Endothelial cell of umbilical vein (primary cell): ENCODE results near the gene PTPRD.

ENCODE experiments used
- CTCF ChIP-seq, 2 donors: IDR thresholded peaks; 1 replicate in 1 of 2; 2 replicates in 1 of 2; pipeline ENCODE4 v1.5.1; 2011; ENCODE audit warnings: low read length in 2 of 2, mild to moderate bottlenecking in 2 of 2, moderate library complexity in 2 of 2, control low read depth in 1 of 2, inconsistent platforms in 1 of 2, low read depth in 1 of 2; ENCODE audit not compliant: insufficient read depth in 1 of 2; ENCODE audit errors: extremely low read depth in 1 of 2
- EZH2 ChIP-seq: IDR thresholded peaks from 2 replicates; pipeline ENCODE4 v1.6.1; 2012; ENCODE audit warnings: borderline replicate concordance, low read depth, mild to moderate bottlenecking, moderate library complexity, low read length, inconsistent platforms; ENCODE audit not compliant: severe bottlenecking
- POLR2A ChIP-seq: IDR thresholded peaks from 2 replicates; pipeline ENCODE4 v1.6.1; 2012; ENCODE audit warnings: low read depth, mild to moderate bottlenecking, control low read depth, low read length

GRCh38 chr9:8643896-8644295 lies 1968.9 kb downstream of the PTPRD start:
- TF ChIP-seq CTCF (IDR thresholded peaks at IDR 0.05; ENCODE audit: extremely low read depth in 1 of 2, insufficient read depth in 1 of 2, low read depth in 1 of 2, low read length in 2 of 2) (no peak), POLR2A (no peak), EZH2 (no peak)
